ENCODE results near the gene INHBC. TPM values are rescaled to one million over a fixed set of nuclear protein-coding genes. Genes with fewer than 3 reads are reported as not detected.
A peak's percentile ranks its signal among the peaks of the same experiment; 100 is the strongest.
"Not testable (repeated sequence)": the region's sequence is repeated elsewhere in the genome, so short reads cannot be mapped to it uniquely, and the experiment has no call there.

INHBC gene
- total RNA-seq, 1 donor from 2014 or later = not detected

DNA sequence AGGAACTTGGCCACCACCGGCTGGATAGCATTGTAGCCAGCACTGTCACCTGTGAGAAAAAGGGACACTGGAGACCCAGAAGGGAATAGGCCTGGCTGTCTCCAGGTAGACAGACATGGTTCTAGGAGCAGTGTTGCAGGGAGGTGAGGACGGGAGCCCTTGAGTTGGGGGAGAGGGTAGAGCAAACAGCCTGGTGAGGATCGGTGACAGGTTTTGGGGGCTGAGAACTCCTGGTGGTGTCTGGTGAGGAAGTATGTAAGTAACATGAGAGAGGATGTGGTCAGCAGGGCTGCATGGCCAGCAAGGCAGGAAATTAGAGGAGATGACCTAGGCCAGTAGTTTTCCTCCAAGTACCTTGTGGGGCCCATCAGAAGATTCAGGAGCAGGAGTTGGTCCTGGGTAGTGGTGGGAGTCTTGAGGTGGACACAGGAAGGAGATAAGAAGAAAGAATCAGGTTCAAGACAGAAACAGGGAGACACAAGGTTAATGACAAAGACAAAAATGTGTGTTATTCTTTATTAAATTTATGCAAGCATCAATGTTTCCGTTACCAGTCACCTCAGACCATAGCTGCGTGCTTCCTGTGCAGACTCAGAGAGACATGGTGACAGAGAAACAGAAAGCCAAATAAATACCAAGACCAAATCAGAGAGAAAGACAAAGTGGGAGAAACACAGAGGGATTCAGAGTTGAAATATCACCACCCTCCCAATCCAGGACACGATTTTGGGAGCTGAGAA lies 45.0 kb downstream of the INHBC start, which contains the start of gene ARHGAP9:
ARHGAP9 (minus strand) TSS at position 491 of the 740 bp plus-strand sequence; CDS start at position 31, 460 bp downstream.
- DNase-seq (ENCODE audit: low read depth) = no peak

DNA sequence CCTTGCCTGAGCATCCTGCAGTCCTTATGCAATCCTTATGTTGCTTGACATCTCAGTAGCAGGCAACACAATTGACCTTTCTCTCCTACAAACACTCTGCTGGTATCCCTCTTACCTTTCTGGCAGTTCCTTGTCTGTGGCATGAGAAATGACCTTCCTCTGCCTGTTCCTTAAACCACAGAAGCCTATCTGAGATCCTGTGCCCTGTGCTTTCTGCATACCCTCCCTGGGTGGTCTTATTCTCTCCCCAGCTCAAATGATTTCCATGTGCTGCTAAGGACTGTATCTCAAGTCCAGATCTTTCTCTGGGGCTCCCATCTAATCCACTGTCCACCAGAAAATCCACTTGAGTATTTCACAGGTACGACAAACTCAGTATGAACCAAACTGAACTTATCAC lies 47.1 kb downstream of the INHBC start:
- no peak for DNase-seq (ENCODE audit: low read depth)

DNA sequence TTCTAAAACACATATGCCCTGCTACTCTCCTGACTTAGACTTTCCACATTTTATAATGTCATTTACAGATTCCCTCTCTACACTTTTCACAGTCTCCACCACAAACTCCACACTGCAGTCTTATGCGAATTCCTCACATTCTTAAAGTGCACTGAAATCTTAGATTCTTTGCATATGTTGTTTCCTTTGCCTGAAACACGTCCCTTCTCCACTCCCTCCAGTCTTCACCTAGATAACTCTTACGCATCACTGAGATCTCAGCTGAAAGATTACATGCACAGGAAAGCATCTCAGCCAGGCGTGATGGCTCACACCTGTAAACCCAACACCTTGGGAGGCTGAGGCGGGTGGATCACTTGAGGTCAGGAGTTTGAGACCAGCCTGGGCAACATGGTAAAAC lies 48.9 kb downstream of the INHBC start:
- DNase-seq (ENCODE audit: low read depth) = no peak

DNA sequence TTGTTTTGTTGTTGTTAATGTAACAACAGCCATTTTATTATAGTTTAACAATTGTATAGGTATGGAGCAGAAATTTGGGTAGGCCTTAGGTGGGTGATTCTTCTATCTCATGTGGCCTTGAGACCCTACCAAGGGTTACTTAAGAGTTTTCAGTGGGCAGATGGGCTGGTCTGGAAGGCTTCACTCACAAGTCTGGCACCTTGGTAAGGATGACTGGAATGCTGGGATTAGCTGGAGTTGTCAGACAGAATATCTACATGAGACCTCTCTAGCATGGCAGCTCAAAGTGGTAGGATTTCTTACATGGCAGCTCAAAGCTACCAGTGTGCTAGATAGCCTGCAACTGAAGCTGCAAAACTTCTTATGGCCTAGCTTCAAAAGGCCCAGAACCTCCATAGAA lies 51.1 kb downstream of the INHBC start:
- DNase-seq (ENCODE audit: low read depth) = no peak

DNA sequence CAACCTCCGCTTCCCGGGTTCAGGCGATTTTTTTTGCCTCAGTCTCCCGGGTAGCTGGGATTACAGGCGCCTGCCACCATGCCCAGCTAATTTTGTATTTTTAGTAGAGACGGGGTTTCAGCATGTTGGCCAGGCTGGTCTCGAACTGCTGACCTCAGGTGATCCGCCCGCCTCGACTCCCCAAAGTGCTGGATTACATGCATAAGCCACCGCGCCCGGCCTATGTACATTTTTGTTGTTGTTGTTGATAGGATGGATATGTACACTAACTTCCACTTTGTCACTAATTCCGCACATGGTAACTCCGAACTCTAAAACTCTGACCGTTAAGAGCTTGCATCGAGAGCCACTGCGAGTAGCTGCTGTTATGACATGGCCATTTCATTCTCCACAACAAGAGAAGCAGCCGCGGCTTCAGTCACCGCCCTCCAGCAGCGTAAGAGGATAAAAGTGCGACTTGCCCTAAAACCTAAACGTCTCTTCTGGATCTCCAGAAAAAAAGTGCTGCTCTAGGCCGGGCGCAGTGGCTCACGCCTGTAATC lies 52.5 kb downstream of the INHBC start:
- no peak for DNase-seq (ENCODE audit: low read depth)

DNA sequence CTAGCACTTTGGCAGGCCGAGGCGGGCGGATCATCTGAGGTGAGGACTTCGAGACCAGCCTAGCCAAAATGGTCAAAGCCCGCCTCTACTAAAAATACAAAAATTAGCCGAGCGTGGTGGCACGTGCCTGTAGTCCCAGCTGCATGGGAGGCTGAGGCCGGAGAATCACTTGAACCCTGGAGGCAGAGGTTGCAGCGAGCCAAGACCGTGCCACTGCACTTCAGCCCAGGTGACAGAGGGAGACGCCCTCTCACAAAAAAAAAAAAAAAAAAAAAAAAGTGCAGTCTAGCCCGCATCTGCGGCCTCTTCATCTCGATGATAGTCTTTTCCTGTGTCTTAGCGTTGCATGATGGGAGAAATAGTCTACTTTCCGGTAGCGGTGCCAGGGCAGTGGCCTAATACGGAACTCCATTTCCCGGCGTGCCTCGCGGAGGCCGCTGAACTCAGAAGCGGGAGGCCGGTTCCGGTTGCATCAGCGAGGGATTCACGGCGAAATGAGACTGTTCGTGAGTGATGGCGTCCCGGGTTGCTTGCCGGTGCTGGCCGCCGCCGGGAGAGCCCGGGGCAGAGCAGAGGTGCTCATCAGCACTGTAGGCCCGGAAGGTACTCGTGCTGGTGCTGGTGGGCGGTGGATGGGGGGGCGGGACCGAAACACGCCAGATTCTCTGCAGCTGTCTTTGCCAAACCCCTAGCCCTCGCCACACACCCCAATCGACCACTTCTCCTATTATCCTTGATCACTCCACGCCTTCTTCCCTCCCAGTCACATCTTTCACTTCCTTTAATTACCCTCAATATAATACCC lies 53.2 kb downstream of the INHBC start, which contains the start of gene MARS1:
MARS1 (plus strand) TSS at position 472 of the 805 bp plus-strand sequence; CDS start at position 495, 23 bp downstream.
- peak; percentile 97 for DNase-seq (ENCODE audit: low read depth)

DNA sequence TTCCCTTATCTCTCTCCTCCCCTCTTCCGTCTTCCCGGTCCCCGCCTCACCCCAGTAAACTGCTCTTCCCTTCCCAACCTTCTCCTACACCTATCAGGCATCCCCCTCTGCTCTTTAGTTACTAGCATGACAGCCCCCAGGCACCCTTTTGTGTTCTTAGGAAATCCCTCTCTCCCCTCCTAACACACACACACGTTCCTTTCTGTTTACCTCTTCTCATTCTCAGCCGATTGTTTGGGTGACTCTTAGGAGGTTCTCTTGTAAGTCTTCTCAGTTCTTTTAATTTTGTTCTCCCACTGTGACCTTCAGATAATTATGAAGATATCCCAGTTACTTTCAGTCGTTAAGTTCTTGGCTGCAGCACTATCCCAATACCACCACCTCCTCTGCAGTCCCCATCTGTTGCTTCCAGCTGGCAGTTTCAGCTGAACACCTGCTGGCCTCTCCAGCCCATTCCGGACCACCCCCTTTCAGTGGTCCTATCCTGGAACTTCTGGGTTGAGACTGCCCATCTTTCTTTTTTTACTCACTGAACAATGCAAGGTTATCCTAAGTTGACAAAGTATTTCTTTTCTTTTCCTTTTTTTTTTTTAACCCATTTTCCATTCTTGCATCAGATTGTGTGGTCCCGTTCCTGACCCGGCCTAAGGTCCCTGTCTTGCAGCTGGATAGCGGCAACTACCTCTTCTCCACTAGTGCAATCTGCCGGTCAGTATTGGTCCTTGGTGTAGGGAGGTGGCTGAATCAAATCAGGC lies 54.0 kb downstream of the INHBC start:
- DNase-seq (ENCODE audit: low read depth) = peak; percentile 66

DNA sequence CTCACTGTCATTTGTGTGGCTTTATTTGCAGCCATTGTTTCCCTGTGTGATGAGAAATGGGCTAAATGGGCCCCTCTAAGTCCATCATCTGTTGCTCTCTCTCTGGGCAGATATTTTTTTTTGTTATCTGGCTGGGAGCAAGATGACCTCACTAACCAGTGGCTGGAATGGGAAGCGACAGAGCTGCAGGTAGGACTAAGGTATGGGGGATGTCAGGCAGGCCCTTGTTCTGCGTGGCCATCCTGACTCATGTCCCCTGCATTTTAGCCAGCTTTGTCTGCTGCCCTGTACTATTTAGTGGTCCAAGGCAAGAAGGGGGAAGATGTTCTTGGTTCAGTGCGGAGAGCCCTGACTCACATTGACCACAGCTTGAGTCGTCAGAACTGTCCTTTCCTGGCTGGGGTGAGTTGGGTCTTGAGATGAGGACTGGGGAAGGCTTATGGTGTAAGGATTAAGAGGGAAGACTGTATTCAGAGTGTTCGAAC lies 54.6 kb downstream of the INHBC start:
- no peak for DNase-seq (ENCODE audit: low read depth)

DNA sequence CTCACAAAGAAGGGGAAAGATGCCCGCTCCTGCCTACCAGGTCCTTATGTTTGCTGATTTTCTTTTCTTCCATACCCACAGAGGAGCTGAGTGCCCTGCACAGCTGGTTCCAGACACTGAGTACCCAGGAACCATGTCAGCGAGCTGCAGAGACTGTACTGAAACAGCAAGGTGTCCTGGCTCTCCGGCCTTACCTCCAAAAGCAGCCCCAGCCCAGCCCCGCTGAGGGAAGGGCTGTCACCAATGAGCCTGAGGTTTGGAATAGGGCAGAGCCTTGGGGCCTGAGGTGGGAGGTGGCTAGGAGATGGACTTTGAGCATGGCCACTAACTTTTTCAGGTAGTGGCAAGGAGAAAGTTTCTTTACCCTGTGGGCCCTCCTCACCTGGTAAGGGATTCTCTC lies 55.5 kb downstream of the INHBC start:
- no peak for DNase-seq (ENCODE audit: low read depth)

DNA sequence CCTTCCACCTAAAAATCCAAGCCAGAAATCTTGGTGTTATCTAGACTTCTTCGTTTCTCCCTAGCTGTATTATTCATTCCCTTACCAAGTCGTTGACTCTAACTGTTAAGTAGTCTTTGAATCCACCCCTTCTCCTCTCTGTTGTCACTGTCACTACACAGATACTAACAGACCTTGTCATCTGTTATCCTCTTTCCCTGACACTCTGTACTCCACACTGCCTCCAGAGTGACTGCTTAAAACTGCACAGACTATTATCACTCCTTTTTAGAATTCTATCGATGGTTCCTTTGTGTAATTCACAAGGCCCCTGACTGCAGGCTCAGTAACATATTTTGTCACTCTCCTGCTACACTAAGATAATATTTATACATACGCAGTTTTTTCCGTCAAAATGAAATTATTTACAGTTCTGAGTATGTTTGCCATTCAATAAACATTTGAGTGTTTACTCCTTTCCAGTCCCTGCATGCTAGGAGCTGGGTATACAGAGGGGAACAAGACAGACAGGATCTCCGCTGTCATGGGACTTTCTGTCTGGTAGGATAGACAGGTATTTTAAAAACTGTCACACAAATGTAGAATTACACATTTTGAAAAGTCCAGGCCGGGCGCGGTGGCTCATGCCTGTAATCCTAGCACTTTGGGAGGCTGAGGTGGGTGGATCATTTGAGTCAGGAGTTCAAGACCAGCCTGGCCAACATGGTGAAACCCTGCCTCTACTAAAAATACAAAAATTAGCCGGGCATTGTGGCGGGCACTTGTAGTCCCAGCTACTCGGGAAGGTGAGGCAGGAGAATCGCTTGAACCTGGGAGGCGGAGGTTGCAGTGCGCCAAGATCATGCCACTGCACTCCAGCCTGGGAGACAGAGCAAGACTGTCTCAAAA lies 57.1 kb downstream of the INHBC start:
- DNase-seq (ENCODE audit: low read depth) = no peak

DNA sequence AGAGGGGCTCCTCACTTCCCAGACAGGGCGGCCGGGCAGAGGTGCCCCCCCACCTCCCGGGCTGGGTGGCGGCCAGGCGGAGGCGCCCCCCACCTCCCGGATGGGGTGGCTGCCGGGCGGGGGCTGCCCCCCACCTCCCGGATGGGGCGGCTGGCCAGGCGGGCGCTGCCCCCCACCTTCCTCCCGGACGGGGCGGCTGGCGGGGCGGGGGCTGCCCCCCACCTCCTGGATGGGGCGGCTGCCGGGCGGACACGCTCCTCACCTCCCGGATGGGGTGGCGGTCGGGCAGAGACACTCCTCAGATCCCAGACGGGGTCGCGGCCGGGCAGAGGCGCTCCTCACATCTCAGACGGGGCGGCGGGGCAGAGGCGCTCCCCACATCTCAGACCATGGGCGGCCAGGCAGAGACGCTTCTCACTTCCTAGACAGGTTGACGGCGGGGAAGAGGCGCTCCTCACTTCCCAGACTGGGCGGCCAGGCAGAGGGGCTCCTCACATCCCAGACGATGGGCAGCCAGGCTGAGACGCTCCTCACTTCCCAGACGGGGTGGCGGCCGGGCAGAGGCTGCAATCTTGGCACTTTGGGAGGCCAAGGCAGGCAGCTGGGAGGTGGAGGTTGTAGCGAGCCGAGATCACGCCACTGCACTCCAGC lies 60.6 kb downstream of the INHBC start:
- not testable (repeated sequence) for DNase-seq (ENCODE audit: low read depth)

DNA sequence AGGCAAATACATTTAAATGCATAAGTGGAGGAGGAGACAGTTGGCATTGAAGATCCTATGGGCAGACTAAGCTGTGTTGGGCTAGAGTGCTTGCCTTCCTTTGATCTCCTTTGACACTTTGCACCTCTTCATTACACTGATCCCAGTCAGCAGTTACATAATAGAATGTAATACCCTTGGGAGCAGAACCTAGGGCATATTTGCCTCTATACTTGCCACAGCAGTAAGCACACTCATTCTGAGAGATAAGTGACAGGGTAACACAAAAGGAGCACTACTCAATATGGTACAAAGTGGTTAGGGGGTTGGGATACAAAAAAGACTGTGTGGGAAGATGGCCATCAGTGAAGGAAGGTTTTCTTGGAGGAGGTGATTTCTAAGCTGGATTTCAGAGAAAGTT lies 62.2 kb downstream of the INHBC start:
- no peak for DNase-seq (ENCODE audit: low read depth)

DNA sequence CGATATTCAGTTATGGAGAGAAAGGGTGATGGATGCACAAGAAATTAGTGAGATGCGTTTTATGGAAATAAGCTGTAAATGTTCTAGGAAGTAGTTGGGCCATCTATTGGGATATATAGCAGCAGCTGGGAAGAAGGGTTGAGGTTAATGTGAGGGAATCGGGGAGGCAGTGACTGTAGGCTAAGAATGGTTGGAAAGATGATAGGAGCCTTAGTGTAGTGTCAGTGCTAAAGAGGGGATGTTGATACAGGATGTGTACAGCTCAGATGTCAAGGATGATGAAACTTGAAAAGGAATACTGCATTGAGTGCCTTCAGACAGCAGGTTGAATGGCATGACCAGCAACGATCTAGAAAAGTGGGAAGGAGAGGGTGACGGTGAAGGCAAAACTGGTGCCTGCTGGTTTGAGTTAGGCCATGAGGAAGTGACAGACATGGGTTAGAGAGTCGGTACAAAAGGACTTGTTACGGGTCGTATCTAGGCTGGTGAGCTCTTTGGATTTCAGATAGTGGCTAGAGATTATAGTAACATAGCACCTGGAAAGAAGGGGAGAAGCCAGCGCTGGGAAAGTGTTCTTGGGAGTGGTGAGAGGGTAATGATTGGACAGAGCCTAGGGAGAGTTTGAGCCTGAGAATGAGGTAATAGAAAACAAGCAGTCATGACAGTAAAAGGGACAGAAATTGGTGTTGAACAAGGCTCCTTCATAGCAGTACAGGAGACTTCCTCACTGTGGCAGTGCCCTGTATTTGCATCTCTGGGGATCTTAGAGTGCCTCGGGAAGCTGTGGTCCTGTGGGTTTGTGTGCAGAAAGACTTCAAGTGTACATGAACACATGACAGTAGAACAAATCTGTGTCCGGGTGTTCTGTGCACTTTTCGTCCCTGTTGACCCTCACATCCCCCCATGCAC lies 62.9 kb downstream of the INHBC start:
- no peak for DNase-seq (ENCODE audit: low read depth)

DNA sequence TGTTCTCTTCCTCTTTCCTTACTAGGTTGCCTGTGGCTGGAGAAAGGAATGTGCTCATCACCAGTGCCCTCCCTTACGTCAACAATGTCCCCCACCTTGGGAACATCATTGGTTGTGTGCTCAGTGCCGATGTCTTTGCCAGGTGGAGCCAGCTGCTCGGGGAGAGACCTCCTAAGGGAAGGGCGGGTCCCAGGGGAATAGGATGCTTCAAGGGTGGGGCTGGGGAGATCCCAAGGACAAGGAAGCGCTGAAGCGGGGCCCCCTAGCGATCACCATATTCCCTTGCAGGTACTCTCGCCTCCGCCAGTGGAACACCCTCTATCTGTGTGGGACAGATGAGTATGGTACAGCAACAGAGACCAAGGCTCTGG lies 63.5 kb downstream of the INHBC start:
- DNase-seq (ENCODE audit: low read depth) = peak; percentile 24

DNA sequence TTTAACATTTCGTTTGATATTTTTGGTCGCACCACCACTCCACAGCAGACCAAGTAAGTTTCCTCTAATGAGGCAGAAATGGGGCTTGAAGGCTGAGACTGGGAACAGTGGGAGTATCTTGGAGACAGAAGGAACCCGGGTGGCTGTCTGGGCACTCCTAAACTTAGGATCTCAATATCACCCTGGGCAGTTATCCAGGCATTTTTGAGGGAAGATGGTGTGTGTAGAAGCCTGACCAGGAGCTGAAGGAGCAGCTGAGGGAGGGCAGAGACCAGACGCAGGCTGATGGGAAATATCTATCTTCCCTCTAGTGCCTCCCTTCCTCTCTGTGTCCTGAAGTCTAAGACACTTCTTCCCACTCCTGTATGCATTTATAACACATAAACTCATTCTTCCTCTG lies 64.0 kb downstream of the INHBC start:
- DNase-seq (ENCODE audit: low read depth) = peak; percentile 86

DNA sequence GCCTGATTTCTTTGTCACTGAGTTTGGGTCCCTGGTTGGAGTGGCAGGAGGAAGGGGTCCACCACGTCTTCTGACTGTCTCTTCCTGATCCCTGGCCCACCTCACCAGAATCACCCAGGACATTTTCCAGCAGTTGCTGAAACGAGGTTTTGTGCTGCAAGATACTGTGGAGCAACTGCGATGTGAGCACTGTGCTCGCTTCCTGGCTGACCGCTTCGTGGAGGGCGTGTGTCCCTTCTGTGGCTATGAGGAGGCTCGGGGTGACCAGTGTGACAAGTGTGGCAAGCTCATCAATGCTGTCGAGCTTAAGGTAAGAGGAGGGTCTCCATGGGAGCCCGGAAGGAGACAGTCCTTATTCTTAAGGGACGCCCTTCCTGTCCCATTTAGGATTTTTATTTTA lies 65.6 kb downstream of the INHBC start:
- no peak for DNase-seq (ENCODE audit: low read depth)

Data from myocyte (in vitro differentiated cells).